H1 (cell line): ENCODE data around the gene A4GALT. TPM values are rescaled to one million over a fixed set of nuclear protein-coding genes. Genes with fewer than 3 reads are reported as not detected.

Source experiments
- CTCF ChIA-PET: fragments of 300-600 bp; sonication (Branson Sonifier 250); formaldehyde crosslinking; loops from one replicate; lab custom pipeline; 2021; ENCODE audit not compliant: partially characterized antibody; lab: Charles Lee
- POLR2A ChIA-PET: fragments of 300-600 bp; sonication (Branson Sonifier 250); formaldehyde crosslinking; loops from one replicate; lab custom pipeline; 2021; ENCODE audit warnings: inconsistent platforms; ENCODE audit not compliant: partially characterized antibody; lab: Charles Lee
- DNase-seq, 2 experiments: peaks; one replicate each; pipeline versions ENCODE4 v3.0.0 to v3.0.0-alpha.2; 2010 to 2022; ENCODE audit warnings: low spot score in 2 of 2, low read depth in 1 of 2, mixed read lengths in 1 of 2
- FAIRE-seq: peaks from 2 replicates; lab custom pipeline; 2011; peaks lifted over from hg19 to GRCh38; lab: Jason Lieb, UNC
- H2AFZ ChIP-seq: 2 replicates; pipeline ENCODE4 v1.8.1; 2012; ENCODE audit warnings: low read length, inconsistent platforms
- H2AK5ac ChIP-seq: 2 replicates; pipeline ENCODE4 v1.6.1; 2013; ENCODE audit warnings: low read depth, low read length
- H2BK120ac ChIP-seq: replicated peaks from 2 replicates; pipeline ENCODE3; 2013; ENCODE audit warnings: low read depth, low read length, inconsistent platforms
- H2BK12ac ChIP-seq: 2 replicates; pipeline ENCODE4 v1.6.1; 2013; ENCODE audit warnings: low read depth, low read length
- H2BK15ac ChIP-seq: 2 replicates; pipeline ENCODE4 v1.6.1; 2013; ENCODE audit warnings: low read length
- H2BK20ac ChIP-seq: 2 replicates; pipeline ENCODE4 v1.6.1; 2013; ENCODE audit warnings: low read length
- H2BK5ac ChIP-seq: 2 replicates; pipeline ENCODE4 v1.6.1; 2013; ENCODE audit warnings: low read depth, low read length
- H3K14ac ChIP-seq: 2 replicates; pipeline ENCODE4 v1.6.1; 2013; ENCODE audit warnings: inconsistent platforms; ENCODE audit not compliant: insufficient read length
- H3K18ac ChIP-seq: 2 replicates; pipeline ENCODE4 v1.6.1; 2013; ENCODE audit warnings: low read length; ENCODE audit errors: extremely low read depth
- H3K23ac ChIP-seq: 2 replicates; pipeline ENCODE4 v1.6.1; 2013; ENCODE audit warnings: inconsistent platforms; ENCODE audit not compliant: insufficient read length
- H3K23me2 ChIP-seq: 2 replicates; pipeline ENCODE4 v1.6.1; 2013; ENCODE audit warnings: low read depth, low read length
- H3K27ac ChIP-seq: 2 replicates; pipeline ENCODE4 v1.6.1; 2011; ENCODE audit warnings: low read depth, low read length, inconsistent platforms
- H3K27me3 ChIP-seq, 4 experiments: replicated peaks in 1 of 4; 1 replicate in 1 of 4; 2 replicates in 3 of 4; pipeline versions ENCODE4 v1.6.1 to v1.8.1; 2011 to 2013; ENCODE audit warnings: low read length in 3 of 4, mild to moderate bottlenecking in 3 of 4, inconsistent platforms in 2 of 4, mixed read lengths in 2 of 4, moderate library complexity in 1 of 4; ENCODE audit not compliant: control insufficient read depth in 3 of 4, insufficient read depth in 3 of 4; ENCODE audit errors: extremely low read depth in 1 of 4
- H3K36me3 ChIP-seq, 4 experiments: 2 replicates each; pipeline versions ENCODE4 v1.6.1 to v1.8.1; 2011 to 2013; ENCODE audit warnings: mild to moderate bottlenecking in 4 of 4, low read length in 3 of 4, moderate library complexity in 2 of 4, control low read depth in 1 of 4, inconsistent platforms in 1 of 4; ENCODE audit not compliant: insufficient read depth in 4 of 4, control insufficient read depth in 2 of 4
- H3K4ac ChIP-seq: replicated peaks from 2 replicates; pipeline ENCODE3; 2013; ENCODE audit warnings: low read length, low read depth, mixed read lengths, inconsistent platforms; ENCODE audit not compliant: insufficient read length
- H3K4me1 ChIP-seq, 4 experiments: replicated peaks in 1 of 4; 1 replicate in 1 of 4; 2 replicates in 3 of 4; pipeline versions ENCODE4 v1.6.1 to v1.8.1; 2011 to 2013; ENCODE audit warnings: low read length in 3 of 4, inconsistent platforms in 2 of 4, mixed read lengths in 1 of 4; ENCODE audit not compliant: insufficient read depth in 4 of 4, control insufficient read depth in 3 of 4
- H3K4me2 ChIP-seq, 2 experiments: 2 replicates each; pipeline versions ENCODE4 v1.6.1 to v1.8.1; 2011 to 2013; ENCODE audit warnings: low read depth in 2 of 2, low read length in 2 of 2, control low read depth in 1 of 2, inconsistent platforms in 1 of 2, mild to moderate bottlenecking in 1 of 2; ENCODE audit not compliant: insufficient read depth in 1 of 2
- H3K4me3 ChIP-seq, 4 experiments: fragments of 200-600, 300-600 bp in 1 of 4; sonication (generic), shearing (Covaris generic), sonication (Bioruptor Twin) in 1 of 4; 2 replicates each; pipeline versions ENCODE4 v1.5.1 to v1.8.1; 2011 to 2016; ENCODE audit warnings: low read length in 4 of 4, low read depth in 3 of 4, control low read depth in 2 of 4, inconsistent platforms in 2 of 4, mild to moderate bottlenecking in 2 of 4, mixed read lengths in 1 of 4, moderate library complexity in 1 of 4; ENCODE audit not compliant: insufficient read depth in 2 of 4; ENCODE audit errors: extremely low read depth in 1 of 4
- H3K56ac ChIP-seq: replicated peaks from 2 replicates; pipeline ENCODE3; 2013; ENCODE audit warnings: low read depth, mild to moderate bottlenecking, mixed read lengths, low read length, inconsistent platforms; ENCODE audit not compliant: insufficient read length
- H3K79me1 ChIP-seq: 2 replicates; pipeline ENCODE4 v1.6.1; 2013; ENCODE audit warnings: low read depth, low read length, control low read depth
- H3K79me2 ChIP-seq, 2 experiments: 2 replicates each; pipeline versions ENCODE4 v1.6.1 to v1.8.1; 2012 to 2013; ENCODE audit warnings: low read length in 2 of 2, mild to moderate bottlenecking in 2 of 2, inconsistent platforms in 1 of 2; ENCODE audit not compliant: insufficient read depth in 2 of 2, control insufficient read depth in 1 of 2
- H3K9ac ChIP-seq, 4 experiments: replicated peaks in 1 of 4; 1 replicate in 1 of 4; 2 replicates in 3 of 4; pipeline versions ENCODE4 v1.6.1 to v1.8.1; 2011 to 2013; ENCODE audit warnings: low read depth in 3 of 4, low read length in 3 of 4, control low read depth in 2 of 4, mild to moderate bottlenecking in 2 of 4, moderate library complexity in 2 of 4, inconsistent platforms in 1 of 4; ENCODE audit errors: extremely low read depth in 1 of 4
- H3K9me3 ChIP-seq, 2 experiments: 2 replicates each; pipeline versions ENCODE4 v1.6.1 to v1.8.1; 2012 to 2013; ENCODE audit warnings: mild to moderate bottlenecking in 2 of 2, moderate library complexity in 2 of 2, control low read depth in 1 of 2, inconsistent platforms in 1 of 2, low read depth in 1 of 2, low read length in 1 of 2, mixed read lengths in 1 of 2; ENCODE audit not compliant: insufficient read depth in 2 of 2
- H4K20me1 ChIP-seq, 2 experiments: replicated peaks in 1 of 2; 2 replicates each; pipeline versions ENCODE3 to v1.8.1; 2011 to 2013; ENCODE audit warnings: inconsistent platforms in 2 of 2, low read length in 2 of 2, mild to moderate bottlenecking in 1 of 2; ENCODE audit not compliant: insufficient read depth in 2 of 2, control insufficient read depth in 1 of 2
- H4K5ac ChIP-seq: 2 replicates; pipeline ENCODE4 v1.6.1; 2013; ENCODE audit warnings: low read length, low read depth, mixed read lengths, inconsistent platforms; ENCODE audit not compliant: insufficient read length
- H4K8ac ChIP-seq: 2 replicates; pipeline ENCODE4 v1.8.0; 2013; ENCODE audit warnings: mild to moderate bottlenecking, moderate library complexity, low read length, inconsistent platforms; ENCODE audit not compliant: insufficient read depth; ENCODE audit errors: extremely low read depth
- H4K91ac ChIP-seq: replicated peaks from 2 replicates; pipeline ENCODE3; 2013; ENCODE audit warnings: low read length, mixed read lengths, inconsistent platforms; ENCODE audit not compliant: insufficient read length
- BCL11A ChIP-seq, 2 experiments: IDR thresholded peaks; one replicate each; pipeline ENCODE4 v1.6.1; 2011; ENCODE audit warnings: low read depth in 2 of 2, low read length in 2 of 2, mild to moderate bottlenecking in 2 of 2
- CHD2 ChIP-seq: IDR thresholded peaks from 2 replicates; pipeline ENCODE4 v1.6.1; 2012; ENCODE audit warnings: low read length, improper control_type of control experiment
- EGR1 ChIP-seq: IDR thresholded peaks from 2 replicates; pipeline ENCODE4 v1.6.1; 2011; ENCODE audit warnings: low read depth, low read length, borderline replicate concordance
- EZH2 ChIP-seq: fragments of 200-600 bp; sonication (generic); IDR thresholded peaks from 2 replicates; pipeline ENCODE4 v1.7.1; 2012; ENCODE audit warnings: low read depth, mild to moderate bottlenecking, moderate library complexity, low read length, inconsistent platforms; ENCODE audit not compliant: severe bottlenecking
- NRF1 ChIP-seq: IDR thresholded peaks from 2 replicates; pipeline ENCODE4 v1.6.1; 2011; ENCODE audit warnings: mild to moderate bottlenecking, low read depth, low read length, improper control_type of control experiment
- RXRA ChIP-seq: IDR thresholded peaks from 2 replicates; pipeline ENCODE4 v1.6.1; 2011; ENCODE audit warnings: low read depth, mild to moderate bottlenecking, low read length, moderate library complexity; ENCODE audit not compliant: insufficient read depth
- SP4 ChIP-seq: IDR thresholded peaks from 2 replicates; pipeline ENCODE4 v1.6.1; 2012; ENCODE audit warnings: low read length, inconsistent platforms
- WGBS, 2 experiments: shearing (Covaris generic) in 1 of 2; methylation state at CpG; one replicate each; pipeline versions ENCODE4 v1.1.6 to v1.1.7; 2013 to 2015; ENCODE audit warnings: low lambda C conversion rate in 2 of 2, mixed read lengths in 2 of 2, inconsistent platforms in 1 of 2, low coverage in 1 of 2, missing lambda C conversion rate in 1 of 2; ENCODE audit not compliant: insufficient replicate concordance in 2 of 2, insufficient coverage in 1 of 2, insufficient read length in 1 of 2; ENCODE audit errors: extremely low coverage in 1 of 2, missing lambda C conversion rate in 1 of 2; 5-methylcytosine and 5-hydroxymethylcytosine counted together
- polyA plus RNA-seq, 7 experiments: library from polyadenylated mRNA; depleted of rRNA in 3 of 7; stranded (reverse) in 5 of 7; unstranded in 2 of 7; fragments of >200 nt in 5 of 7; fragments of 200-250 nt in 2 of 7; gene quantifications; 1 replicate in 5 of 7; 2 replicates in 1 of 7; 4 replicates in 1 of 7; pipeline versions ENCODE4 v1.2.1 to v1.2.3, GENCODE V29; 2011 to 2013; ENCODE audit warnings: missing spikeins in 2 of 7, mixed read lengths in 2 of 7
- total RNA-seq: library from RNA; stranded (reverse); fragmentation: NEBNext Ultra II Directional; extraction: Animal tissue kit (Norgen Biotek cat#: 25700); gene quantifications from 2 replicates; pipeline ENCODE4 v1.2.1, GENCODE V29; 2021

A4GALT gene
- total and polyA plus RNA-seq, 2 of the 8 experiments (the other 6 are each of a cell fraction or from before 2014, with no cell fraction given), result 7.2 to 13.8 TPM

GRCh38 chr22:42656578-42656977 lies 64.1 kb downstream of the A4GALT start:
- Histone ChIP-seq H2BK120ac (no peak overlapping the region), H2BK12ac (no peak overlapping the region), H3K36me3 (no peaks in the 10 kb centered on the region), H3K27me3 (no peaks in the 10 kb centered on the region), H3K79me2 (no peaks in the 10 kb centered on the region), H3K14ac (no peak overlapping the region), H3K9ac (no peak overlapping the region), H2BK20ac (no peak overlapping the region), H2AFZ (no peak overlapping the region), H2AK5ac (no peak overlapping the region), H3K4me3 (no peak overlapping the region), H3K56ac (no peak overlapping the region), H3K4me2 (no peak overlapping the region), H3K79me1 (no peaks in the 10 kb centered on the region; the same call in 1 of the 2 replicates), H4K8ac (no peak overlapping the region), H3K23ac (no peak overlapping the region), H3K18ac (no peak overlapping the region), H3K4ac (no peak overlapping the region), H3K23me2 (no peaks in the 10 kb centered on the region; the same call in 1 of the 2 replicates), H2BK5ac (no peak overlapping the region), H4K5ac (no peak overlapping the region), H4K20me1 (no peaks in the 10 kb centered on the region), H2BK15ac (no peak overlapping the region), H4K91ac (no peak overlapping the region), H3K9me3 (no peaks in the 10 kb centered on the region), H3K27ac (no peak overlapping the region), H3K4me1 (no peaks in the 10 kb centered on the region)
- FAIRE-seq (no peak), DNase-seq (no peak)
- TF ChIP-seq NRF1, result no peak
- TF ChIP-seq EGR1, result no peak
- TF ChIP-seq EZH2, result no peak
- TF ChIP-seq BCL11A (IDR thresholded peaks at IDR 0.05; ENCODE audit: low read depth in 2 of 2, low read length in 2 of 2), result no peak
- no peak for TF ChIP-seq SP4
- no peak for TF ChIP-seq CHD2
- TF ChIP-seq RXRA, result no peak
- ChIA-PET CTCF (interaction anchor here (1.1 to 3.9 kb wide), 2 partner anchors 35 to 149 kb away, joined by 3 to 22 read pairs; no protein-coding TSS in a partner anchor), POLR2A (interaction anchor here (9.4 kb wide), 1 partner anchor 41 kb away, joined by 74 read pairs; the partner anchor contains the start of gene POLDIP3)
- 95% methylated on average over 6 of the region's 8 CpGs; no CpG with 5 or more reads in 1 of the 2 experiments for WGBS, 2 experiments
